Neural cell (in vitro differentiated cells): ENCODE measurements around the gene COL23A1. TPM values are rescaled to one million over a fixed set of nuclear protein-coding genes. Genes with fewer than 3 reads are reported as not detected.

Experiments used
- H2AFZ ChIP-seq: fragments of 200-600, 300-800 bp; sonication (generic), shearing (Covaris generic); 2 replicates; pipeline ENCODE4 v1.6.0; 2014; ENCODE audit warnings: low read depth, mild to moderate bottlenecking, antibody characterized with exemption, low read length, moderate library complexity
- H3F3A ChIP-seq: fragments of 200-600 bp; shearing (Covaris generic); 2 replicates; pipeline ENCODE4 v1.6.1; 2016; ENCODE audit warnings: mild to moderate bottlenecking, moderate library complexity, mixed read lengths, antibody characterized with exemption, low read length; ENCODE audit not compliant: insufficient read depth, poor library complexity, severe bottlenecking
- H3K27ac ChIP-seq: fragments of 200-600, 300-800 bp; sonication (generic), shearing (Covaris generic); 2 replicates; pipeline ENCODE4 v1.5.1; 2014; ENCODE audit warnings: mild to moderate bottlenecking, low read length, moderate library complexity
- H3K27me3 ChIP-seq: fragments of 300-800, 200-600 bp; sonication (generic), shearing (Covaris generic); 2 replicates; pipeline ENCODE4 v1.6.0; 2014; ENCODE audit warnings: mild to moderate bottlenecking, low read depth, low read length, moderate library complexity; ENCODE audit not compliant: insufficient read depth
- H3K36me3 ChIP-seq: fragments of 300-800, 200-600 bp; sonication (generic), shearing (Covaris generic); 2 replicates; pipeline ENCODE4 v1.5.1; 2014; ENCODE audit warnings: mild to moderate bottlenecking, antibody characterized with exemption, low read length, moderate library complexity; ENCODE audit not compliant: insufficient read depth
- H3K4me2 ChIP-seq: fragments of 300-800, 200-600 bp; sonication (generic), shearing (Covaris generic); 2 replicates; pipeline ENCODE4 v1.6.0; 2014; ENCODE audit warnings: mild to moderate bottlenecking, low read length
- H3K4me3 ChIP-seq: fragments of 300-800, 200-600 bp; sonication (generic), shearing (Covaris generic); 2 replicates; pipeline ENCODE4 v1.5.1; 2014; ENCODE audit warnings: mild to moderate bottlenecking, low read length, moderate library complexity
- H3K79me2 ChIP-seq: fragments of 200-600 bp; shearing (Covaris generic); replicated peaks from 2 replicates; pipeline ENCODE4 v1.6.0; 2014; ENCODE audit warnings: mild to moderate bottlenecking, low read length, moderate library complexity; ENCODE audit not compliant: insufficient read depth
- H3K9ac ChIP-seq: fragments of 300-800, 200-600 bp; sonication (generic), shearing (Covaris generic); 2 replicates; pipeline ENCODE4 v1.6.1; 2016; ENCODE audit warnings: mild to moderate bottlenecking, low read length, mixed read lengths
- H3K9me2 ChIP-seq: fragments of 200-600 bp; shearing (Covaris generic); 2 replicates; pipeline ENCODE4 v1.6.1; 2016; ENCODE audit warnings: mild to moderate bottlenecking, low read length, mixed read lengths; ENCODE audit not compliant: insufficient read depth
- H3K9me3 ChIP-seq: fragments of 200-600, 300-800 bp; sonication (generic), shearing (Covaris generic); 2 replicates; pipeline ENCODE4 v1.6.1; 2016; ENCODE audit warnings: mild to moderate bottlenecking, mixed run types, low read length, moderate library complexity, mixed read lengths
- H4K20me1 ChIP-seq: fragments of 200-600 bp; shearing (Covaris generic); 2 replicates; pipeline ENCODE4 v1.6.1; 2016; ENCODE audit warnings: mild to moderate bottlenecking, mixed run types; ENCODE audit not compliant: insufficient read depth
- CTCF ChIP-seq: fragments of 450-650 bp; IDR thresholded peaks from 2 replicates; pipeline ENCODE4 v1.5.1; 2014; ENCODE audit warnings: antibody characterized with exemption, mild to moderate bottlenecking, moderate library complexity; ENCODE audit not compliant: poor library complexity, severe bottlenecking
- EZH2 ChIP-seq: fragments of 200-600, 300-800 bp; shearing (Covaris generic), sonication (generic); IDR thresholded peaks from 2 replicates; pipeline ENCODE4 v1.6.1; 2014; ENCODE audit warnings: antibody characterized with exemption, low read length, borderline replicate concordance, mild to moderate bottlenecking; ENCODE audit not compliant: insufficient read depth, poor library complexity, severe bottlenecking
- MXI1 ChIP-seq: fragments of 450-650 bp; conservative IDR thresholded peaks from 2 replicates; pipeline ENCODE4 v1.6.1; 2014; ENCODE audit warnings: antibody characterized with exemption, mild to moderate bottlenecking; ENCODE audit not compliant: poor library complexity, severe bottlenecking
- REST ChIP-seq: IDR thresholded peaks from 2 replicates; pipeline ENCODE4 v1.6.1; 2012; ENCODE audit warnings: borderline replicate concordance
- polyA plus RNA-seq: library from polyadenylated mRNA; depleted of rRNA; stranded (reverse); fragments of >200 nt; gene quantifications from 2 replicates; pipeline ENCODE4 v1.2.3, GENCODE V29; 2014

The COL23A1 gene
- polyA plus RNA-seq, 1 donor from 2014 or later, result not detected

GRCh38 chr5:178458140-178458539, 132.1 kb downstream of the COL23A1 start (continued):
- TF ChIP-seq CTCF, result no peak

- no peaks in the 10 kb centered on the region for H3K9me3 ChIP-seq
- H4K20me1 ChIP-seq, result no peaks in the 10 kb centered on the region
- no peaks in the 10 kb centered on the region for H3K36me3 ChIP-seq
- no peaks in the 10 kb centered on the region for H3K9me2 ChIP-seq
- H3F3A ChIP-seq, result no peaks in the 10 kb centered on the region
- H3K79me2 ChIP-seq, result no peaks in the 10 kb centered on the region
- no peak overlapping the region for H3K4me2 ChIP-seq
- H3K27me3 ChIP-seq, result no peaks in the 10 kb centered on the region
- no peak overlapping the region for H3K27ac ChIP-seq
- H2AFZ ChIP-seq, result no peak overlapping the region
- no peak for TF ChIP-seq MXI1
- no peak for TF ChIP-seq EZH2
- no peak for TF ChIP-seq REST
- H3K9ac ChIP-seq, result no peak overlapping the region
- H3K4me3 ChIP-seq, result no peak overlapping the region
Measured at GRCh38 chr5:178457471-178457870, 132.7 kb downstream of the COL23A1 start.

GRCh38 chr5:178455480-178455835, 134.7 kb downstream of the COL23A1 start:
- no peaks in the 10 kb centered on the region for H3F3A ChIP-seq
- H3K27me3 ChIP-seq, result no peaks in the 10 kb centered on the region
- no peak overlapping the region for H3K27ac ChIP-seq
- H3K9me2 ChIP-seq, result no peaks in the 10 kb centered on the region
- H2AFZ ChIP-seq, result no peak overlapping the region
- H4K20me1 ChIP-seq, result no peaks in the 10 kb centered on the region
- H3K4me2 ChIP-seq, result no peak overlapping the region
- no peak for TF ChIP-seq CTCF
- TF ChIP-seq MXI1, result no peak
- H3K36me3 ChIP-seq, result no peaks in the 10 kb centered on the region
- no peaks in the 10 kb centered on the region for H3K9me3 ChIP-seq
- H3K79me2 ChIP-seq, result no peaks in the 10 kb centered on the region
- no peak overlapping the region for H3K9ac ChIP-seq
- no peak overlapping the region for H3K4me3 ChIP-seq
